PFSK-1 (cell line): ENCODE measurements around the gene CFAP299.

ENCODE experiments used
- POLR2AphosphoS5 ChIP-seq: IDR thresholded peaks from 2 replicates; pipeline ENCODE4 v1.6.1; 2012; ENCODE audit warnings: low read depth, mild to moderate bottlenecking, control low read depth, low read length, moderate library complexity
- SIN3A ChIP-seq: IDR thresholded peaks from 2 replicates; pipeline ENCODE4 v1.6.1; 2012; ENCODE audit warnings: mild to moderate bottlenecking, low read length, moderate library complexity, borderline replicate concordance; ENCODE audit not compliant: insufficient read depth
- TAF1 ChIP-seq: IDR thresholded peaks from 2 replicates; pipeline ENCODE4 v1.6.1; 2012; ENCODE audit warnings: low read length, control low read depth, borderline replicate concordance; ENCODE audit not compliant: insufficient read depth

DNA sequence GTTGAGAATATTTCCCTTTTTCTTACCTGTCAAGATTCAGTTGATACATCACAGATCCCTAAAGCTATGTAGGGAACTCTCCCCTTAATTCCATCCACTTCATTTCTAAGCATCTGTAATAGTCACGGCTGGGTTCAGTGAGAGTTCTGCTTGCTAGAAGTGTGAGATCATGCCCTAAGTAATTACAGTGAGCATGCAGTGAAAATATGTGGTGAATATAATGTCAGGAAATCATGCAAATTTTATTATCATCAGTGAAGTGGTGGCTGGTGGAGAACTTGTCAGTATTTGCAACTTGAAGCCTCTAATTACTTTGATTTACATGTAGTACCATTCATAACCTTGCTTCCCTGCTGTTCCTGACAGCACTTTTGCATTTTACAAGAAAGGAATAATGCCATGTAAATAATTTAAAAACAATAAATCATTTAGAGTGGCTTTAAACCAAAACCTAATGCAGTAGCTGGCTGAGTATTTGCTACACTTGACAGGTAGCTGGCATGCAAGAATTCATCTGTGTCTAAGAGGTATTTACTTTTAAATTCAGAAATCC lies 28.3 kb upstream of the CFAP299 start:
- TF ChIP-seq POLR2AphosphoS5 (no peak), TAF1 (no peak), SIN3A (no peak)
